ENCODE measurements around the gene AMH.

AMH gene

DNA sequence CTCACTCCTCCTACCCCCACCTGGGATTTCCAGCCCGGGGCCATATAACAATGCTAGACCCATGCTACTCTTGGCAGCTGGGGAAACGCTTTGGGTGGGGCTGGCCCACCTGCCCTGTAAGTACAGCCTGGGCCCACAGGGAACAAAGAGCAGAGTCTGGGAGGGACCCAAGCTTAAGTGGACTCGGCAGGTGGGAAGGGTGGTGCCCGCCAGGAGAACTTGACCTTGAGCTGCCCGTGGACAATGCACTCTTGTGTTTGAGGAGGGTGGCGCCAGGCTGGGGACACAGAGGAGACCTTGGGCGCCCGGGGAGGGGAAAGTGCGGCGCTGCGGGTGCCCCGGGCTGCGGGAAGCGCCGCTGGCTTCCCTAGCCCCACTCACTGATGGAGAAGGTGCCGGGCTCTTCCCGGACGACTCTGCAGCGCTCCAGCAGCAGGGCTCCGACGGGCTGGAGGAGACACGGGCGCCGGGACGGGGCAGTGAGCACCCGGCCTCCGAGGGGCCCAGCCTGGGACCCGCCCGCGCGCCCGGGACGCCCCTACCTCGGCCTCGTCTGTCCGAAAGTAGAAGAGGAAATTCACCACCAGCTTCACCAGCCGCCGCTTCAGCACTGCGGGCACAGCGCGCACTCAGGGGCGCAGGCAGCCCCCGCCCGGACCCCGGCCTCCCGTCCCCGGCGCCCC, 13.6 kb upstream of the AMH start:
- no peak for DNase-seq

GRCh38 chr19:2236064-2236313, 13.1 kb upstream of the AMH start:
- DNase-seq: no peak

DNA sequence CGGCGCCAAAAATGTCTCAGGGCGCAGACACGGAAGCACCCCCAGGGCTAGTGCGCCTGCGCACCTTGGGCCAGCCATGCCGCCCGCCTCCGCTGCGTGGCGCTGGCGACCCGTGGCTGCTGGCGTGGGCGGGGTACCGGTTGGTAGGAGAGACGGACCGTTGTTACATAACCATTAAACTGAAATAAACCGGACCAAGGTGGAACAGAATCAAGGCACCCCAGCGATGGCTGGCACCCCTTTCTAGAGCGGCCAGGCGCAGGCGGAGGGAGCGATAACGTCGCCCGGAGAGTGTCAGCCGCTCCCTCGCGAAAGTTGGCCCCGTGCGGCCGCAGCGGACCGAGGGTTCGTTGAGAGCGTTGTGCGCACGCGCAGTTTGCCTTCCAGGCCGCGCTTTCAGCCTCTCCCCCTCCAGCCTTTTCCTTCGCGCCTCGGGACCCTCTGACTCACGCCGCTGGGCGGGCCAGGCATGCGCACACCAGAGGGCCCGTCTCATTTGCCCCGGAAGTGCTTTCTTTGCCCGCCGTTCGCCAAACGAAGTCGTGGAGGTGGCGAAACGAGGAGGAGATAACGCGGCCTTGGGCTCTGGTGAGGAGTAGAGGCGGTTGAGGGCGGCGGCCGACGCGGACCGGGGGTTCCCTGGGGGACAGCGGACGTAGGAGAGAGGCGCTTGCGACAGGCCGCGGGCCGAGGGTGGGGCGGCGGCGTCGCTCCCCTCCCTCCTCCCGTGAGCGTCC, 12.6 kb upstream of the AMH start, which contains the start of the genes PLEKHJ1 and SF3A2:
Gene PLEKHJ1, minus strand, starts transcription at position 16 of the 737 bp plus-strand sequence. CDS start 81 bp downstream, outside the sequence.
Gene SF3A2, plus strand, starts transcription at position 511 of the 737 bp plus-strand sequence. CDS start 6,595 bp downstream, outside the sequence.
- DNase-seq: peak; percentile 98

DNA sequence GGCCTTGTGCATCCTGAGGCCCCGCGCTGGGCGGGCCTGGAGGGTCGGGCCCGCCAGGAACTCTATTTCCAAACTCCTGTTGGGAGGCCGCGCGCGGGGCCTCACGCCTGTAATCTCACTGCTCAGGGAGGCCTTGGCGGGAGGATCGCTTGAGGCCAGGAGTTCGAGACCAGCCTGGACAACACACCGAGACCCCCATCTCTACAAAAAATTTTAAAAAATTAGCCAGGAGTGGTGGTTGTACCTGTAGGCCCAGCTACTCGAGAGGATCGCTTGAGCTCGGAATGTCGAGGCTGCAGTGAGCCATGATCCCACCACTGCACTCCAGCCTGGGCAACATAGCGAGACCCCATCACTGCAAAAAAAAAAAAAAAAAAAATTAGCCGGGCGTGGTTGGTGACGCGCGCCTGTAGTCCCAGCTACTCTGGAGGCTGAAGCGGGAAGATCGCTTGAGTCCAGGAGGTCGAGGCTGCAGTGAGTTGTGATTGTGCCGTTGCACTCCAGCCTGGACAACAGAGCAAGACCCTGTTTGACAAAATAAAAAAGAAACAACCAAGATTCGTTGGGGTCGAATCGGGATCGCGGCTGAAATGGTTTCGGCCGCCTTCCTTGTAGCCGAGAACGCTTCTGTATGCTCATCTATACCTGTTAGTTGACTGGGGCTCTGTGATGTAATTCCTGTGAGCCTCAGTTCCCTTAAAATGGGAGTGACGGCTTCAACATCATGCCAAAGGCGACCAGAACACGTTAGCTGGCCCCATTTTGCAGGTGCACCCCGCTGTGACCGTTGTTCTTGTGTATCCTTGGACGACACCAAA, 11.9 kb upstream of the AMH start:
- no peak for DNase-seq

DNA sequence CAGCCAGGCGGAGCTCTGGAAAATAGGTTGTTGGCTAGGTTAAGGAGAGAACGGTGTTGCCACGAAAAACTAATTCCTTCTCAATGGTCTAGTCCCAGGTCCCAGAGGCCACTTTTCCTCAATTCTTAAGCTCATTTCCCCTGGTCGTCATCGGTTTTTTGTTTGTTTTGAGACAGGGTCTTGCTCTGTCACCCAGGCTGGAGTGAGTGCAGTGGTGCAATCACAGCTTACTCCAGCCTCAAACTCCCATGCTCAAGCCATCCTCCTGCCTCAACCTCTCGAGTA, 11.3 kb upstream of the AMH start:
- no peak for DNase-seq

- no peak for DNase-seq
Observed at GRCh38 chr19:2239173-2239572, 9.9 kb upstream of the AMH start.

DNA sequence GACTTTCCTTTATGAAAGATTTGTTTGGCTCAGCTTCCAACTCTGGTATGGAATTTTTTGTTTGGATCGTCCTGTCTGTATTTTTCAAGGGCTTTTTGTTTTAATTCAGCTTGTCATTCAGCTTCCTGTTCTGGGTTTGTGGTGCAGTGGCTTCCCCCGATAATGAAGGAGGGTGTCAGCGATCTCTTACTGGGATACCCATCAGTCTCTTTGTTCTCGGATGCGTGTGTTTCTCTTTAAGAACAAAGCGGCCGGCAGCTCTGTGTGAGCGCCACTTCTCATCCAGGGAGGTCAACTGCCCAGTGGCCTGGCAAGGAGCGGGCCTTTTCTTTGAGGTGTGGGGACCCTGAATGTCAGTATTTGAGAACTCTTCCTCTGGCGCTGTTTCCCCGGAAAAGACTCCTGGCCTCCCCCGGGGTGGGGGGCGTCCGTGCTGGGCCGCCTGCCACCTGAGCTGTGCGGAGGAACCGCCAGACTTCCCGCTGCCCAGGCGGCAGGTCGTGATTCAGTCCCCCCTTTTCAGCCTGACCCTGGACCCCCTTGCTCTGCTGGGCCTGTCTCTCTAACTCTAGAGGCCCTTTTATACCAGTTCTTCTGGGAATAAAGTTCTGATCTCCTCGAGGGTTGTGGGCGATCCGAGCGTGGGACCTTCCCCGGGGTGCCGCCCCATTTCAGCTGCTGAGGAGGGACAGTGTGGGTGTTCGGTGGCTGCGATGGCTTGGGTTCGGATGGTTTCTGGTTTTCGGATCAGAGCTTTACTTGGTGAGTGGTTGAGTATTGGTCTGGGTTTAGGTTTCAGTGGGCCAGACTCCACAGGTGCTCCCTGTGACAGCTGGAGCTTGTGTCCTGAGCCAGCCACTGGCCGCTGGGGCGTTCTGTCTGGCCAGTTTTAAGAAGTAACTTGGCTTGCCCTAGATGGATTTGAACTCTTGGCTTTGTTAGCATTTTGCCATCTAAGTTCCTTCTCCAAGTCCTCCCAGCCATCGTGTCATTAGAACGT, 9.1 kb upstream of the AMH start:
- DNase-seq: peak; percentile 44

- no peak for DNase-seq
Observed at GRCh38 chr19:2240881-2241760, 8.0 kb upstream of the AMH start.

DNA sequence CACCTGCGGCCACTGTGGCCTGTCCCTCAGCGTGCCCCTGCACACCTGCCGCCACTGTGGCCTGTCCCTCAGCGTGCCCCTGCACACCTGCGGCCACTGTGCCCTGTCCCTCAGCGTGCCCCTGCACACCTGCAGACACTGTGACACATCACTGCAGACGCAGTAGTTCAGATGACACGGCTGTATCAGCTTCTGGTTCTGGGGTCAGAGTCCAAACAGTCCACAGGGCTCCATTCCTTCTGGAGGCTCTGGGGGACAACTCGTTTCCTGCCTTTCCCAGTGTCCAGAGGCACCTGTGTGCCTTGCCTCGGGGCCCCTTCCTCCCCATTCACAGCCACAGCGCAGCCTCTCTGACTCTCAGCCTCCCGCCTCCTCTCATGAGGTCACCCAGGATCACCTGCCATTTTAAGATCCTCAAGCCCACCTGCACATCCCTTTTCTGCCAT, 7.0 kb upstream of the AMH start:
- no peak for DNase-seq

DNA sequence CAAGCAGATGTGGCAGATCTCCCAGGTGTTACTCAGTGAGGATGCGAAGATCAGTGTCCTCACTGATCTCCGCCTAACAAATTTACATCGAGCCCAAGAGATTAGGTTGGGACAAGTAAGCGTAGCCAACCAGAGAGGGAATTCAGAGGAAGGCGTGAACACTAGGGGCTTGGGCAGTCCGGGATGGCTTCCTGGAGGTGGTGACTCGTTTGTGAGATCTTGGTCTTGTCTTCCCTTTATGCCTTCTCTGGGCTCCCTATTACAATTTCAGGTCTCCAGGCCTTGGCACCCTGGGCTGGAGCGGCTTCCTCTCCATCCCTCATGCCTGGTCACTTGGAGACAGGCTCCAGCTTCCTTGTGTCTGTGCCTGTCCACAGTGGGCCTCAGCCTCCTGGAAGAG, 6.3 kb upstream of the AMH start:
- DNase-seq: no peak

- no peak for DNase-seq
Observed at GRCh38 chr19:2243274-2244124, 5.6 kb upstream of the AMH start.

DNA sequence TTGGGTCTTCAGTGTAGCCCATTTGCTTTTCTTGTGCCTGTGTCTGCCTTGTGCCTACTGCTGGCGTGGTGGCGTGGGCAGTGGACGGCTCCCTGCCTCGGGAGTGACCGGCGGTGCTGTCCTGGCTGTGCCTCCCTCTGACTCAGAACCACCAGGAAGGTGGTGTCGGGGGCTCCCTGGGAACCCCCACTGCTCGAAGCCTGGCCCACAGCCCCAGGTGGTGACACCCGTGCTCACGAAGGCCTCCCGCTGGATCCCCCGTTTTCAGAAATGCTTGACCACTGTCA, 5.1 kb upstream of the AMH start:
- no peak for DNase-seq

- no peak for DNase-seq
Observed at GRCh38 chr19:2244486-2244885, 4.6 kb upstream of the AMH start.

GRCh38 chr19:2245273-2245672, 3.9 kb upstream of the AMH start:
- no peak for DNase-seq

- DNase-seq: no peak
Observed at GRCh38 chr19:2246014-2246620, 3.0 kb upstream of the AMH start.

DNA sequence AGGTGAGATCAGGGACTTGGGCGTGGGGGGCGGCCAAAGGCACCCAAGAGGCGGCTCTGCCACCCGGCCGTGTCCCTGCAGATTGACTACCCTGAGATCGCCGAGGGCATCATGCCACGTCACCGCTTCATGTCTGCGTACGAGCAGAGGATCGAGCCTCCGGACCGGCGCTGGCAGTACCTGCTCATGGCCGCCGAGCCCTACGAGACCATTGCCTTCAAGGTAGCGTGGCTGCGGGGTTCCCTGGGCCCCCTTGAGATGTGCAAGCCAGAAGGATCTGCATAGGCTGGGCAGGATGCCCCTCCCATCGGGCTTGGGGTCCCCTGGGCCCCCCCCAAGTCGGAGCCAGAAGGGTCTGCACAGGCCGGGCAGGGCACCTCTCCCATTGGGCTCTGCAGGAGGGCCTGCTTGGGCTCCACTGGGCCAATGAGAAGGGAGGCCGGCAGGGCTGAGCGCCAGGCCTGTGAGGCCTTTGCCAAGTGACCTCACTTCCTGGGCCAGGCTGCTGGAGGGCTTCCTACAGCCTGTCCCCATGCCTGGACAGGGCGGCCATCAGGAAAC, 2.2 kb upstream of the AMH start:
- DNase-seq: peak; percentile 44

DNA sequence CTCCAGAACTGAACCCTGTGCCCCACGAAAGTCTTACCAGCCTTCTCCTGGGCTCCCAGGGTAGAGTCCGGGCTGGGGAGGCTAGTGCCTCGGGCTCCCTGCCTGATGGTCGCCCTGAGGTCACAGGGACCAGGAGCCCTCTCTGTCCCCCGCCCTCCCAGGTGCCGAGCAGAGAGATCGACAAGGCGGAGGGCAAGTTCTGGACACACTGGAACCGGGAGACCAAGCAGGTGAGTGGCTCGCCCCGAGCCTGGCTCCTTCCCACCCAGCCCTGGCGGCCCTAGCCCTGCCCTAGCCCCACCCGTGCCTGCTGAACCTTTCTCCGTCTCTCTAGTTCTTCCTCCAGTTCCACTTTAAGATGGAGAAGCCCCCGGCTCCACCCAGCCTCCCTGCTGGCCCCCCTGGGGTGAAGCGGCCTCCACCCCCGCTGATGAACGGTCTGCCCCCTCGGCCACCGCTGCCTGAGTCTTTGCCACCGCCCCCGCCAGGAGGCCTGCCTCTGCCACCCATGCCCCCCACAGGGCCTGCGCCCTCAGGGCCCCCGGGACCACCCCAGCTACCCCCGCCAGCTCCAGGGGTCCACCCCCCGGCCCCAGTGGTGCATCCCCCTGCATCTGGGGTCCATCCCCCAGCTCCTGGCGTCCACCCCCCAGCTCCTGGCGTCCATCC, 1.6 kb upstream of the AMH start:
- no peak for DNase-seq

- DNase-seq: no peak
Observed at GRCh38 chr19:2248136-2249009, 750 bp upstream of the AMH start.
